ENCODE results near the gene G0S2. TPM values are rescaled to one million over a fixed set of nuclear protein-coding genes. Genes with fewer than 3 reads are reported as not detected.

G0S2 gene
- polyA plus RNA-seq, 3 donors = 176 to 1,583 (median 373) TPM

- H3K36me3 ChIP-seq (replicated peaks in 1 of 2; ENCODE audit: control insufficient read depth in 1 of 2, insufficient read depth in 2 of 2, low read length in 2 of 2) = no peaks in the 10 kb centered on the region
- TF ChIP-seq, protein P1, sequence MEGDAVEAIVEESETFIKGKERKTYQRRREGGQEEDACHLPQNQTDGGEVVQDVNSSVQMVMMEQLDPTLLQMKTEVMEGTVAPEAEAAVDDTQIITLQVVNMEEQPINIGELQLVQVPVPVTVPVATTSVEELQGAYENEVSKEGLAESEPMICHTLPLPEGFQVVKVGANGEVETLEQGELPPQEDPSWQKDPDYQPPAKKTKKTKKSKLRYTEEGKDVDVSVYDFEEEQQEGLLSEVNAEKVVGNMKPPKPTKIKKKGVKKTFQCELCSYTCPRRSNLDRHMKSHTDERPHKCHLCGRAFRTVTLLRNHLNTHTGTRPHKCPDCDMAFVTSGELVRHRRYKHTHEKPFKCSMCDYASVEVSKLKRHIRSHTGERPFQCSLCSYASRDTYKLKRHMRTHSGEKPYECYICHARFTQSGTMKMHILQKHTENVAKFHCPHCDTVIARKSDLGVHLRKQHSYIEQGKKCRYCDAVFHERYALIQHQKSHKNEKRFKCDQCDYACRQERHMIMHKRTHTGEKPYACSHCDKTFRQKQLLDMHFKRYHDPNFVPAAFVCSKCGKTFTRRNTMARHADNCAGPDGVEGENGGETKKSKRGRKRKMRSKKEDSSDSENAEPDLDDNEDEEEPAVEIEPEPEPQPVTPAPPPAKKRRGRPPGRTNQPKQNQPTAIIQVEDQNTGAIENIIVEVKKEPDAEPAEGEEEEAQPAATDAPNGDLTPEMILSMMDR (IDR thresholded peaks at IDR 0.05) = no peak
- no peak overlapping the region for H3K27ac ChIP-seq (ENCODE audit: low read depth in 1 of 2, low read length in 2 of 2)
- intact Hi-C loops (cut with micrococcal nuclease) = no loop called here
- Mint-ChIP-seq H3K27ac (no peak overlapping the region), H3K36me3 (peaks cover 0 to 2% of the 10 kb centered on the region in 2 donors), H3K4me3 (no peak overlapping the region), H3K4me1 (no peaks in the 10 kb centered on the region), H3K9me3 (no peaks in the 10 kb centered on the region), H3K27me3 (ENCODE audit: low read depth in 3 of 3) (peaks cover 0 to 2% (median 0%) of the 10 kb centered on the region in 3 donors)
- no peaks in the 10 kb centered on the region for H3K79me2 ChIP-seq (ENCODE audit: insufficient read depth, low read length)
- H3K9ac ChIP-seq (ENCODE audit: insufficient read depth, low read length, poor library complexity, severe bottlenecking) = no peak overlapping the region
- no peaks in the 10 kb centered on the region for H3K9me3 ChIP-seq (replicated peaks in 1 of 2; ENCODE audit: control insufficient read depth in 1 of 2, insufficient read depth in 1 of 2, low read length in 2 of 2)
- H3K4me3 ChIP-seq (replicated peaks in 1 of 3; ENCODE audit: low read depth in 2 of 3, low read length in 3 of 3) = no peak overlapping the region
- no CpG with 5 or more reads among the region's 1 CpG for WGBS (ENCODE audit: insufficient coverage)
- DNase-seq = no peak
- no peaks in the 10 kb centered on the region for H3K4me1 ChIP-seq (ENCODE audit: control insufficient read depth in 1 of 2, insufficient read depth in 2 of 2, low read length in 2 of 2)
- H2AFZ ChIP-seq (ENCODE audit: insufficient read depth, low read depth, low read length, poor library complexity, severe bottlenecking) = no peak overlapping the region
- H4K20me1 ChIP-seq (ENCODE audit: insufficient read depth, low read length) = no peaks in the 10 kb centered on the region
- H3K4me2 ChIP-seq (replicated peaks; ENCODE audit: extremely low read depth, low read length, poor library complexity, severe bottlenecking) = no peak overlapping the region
- no peaks in the 10 kb centered on the region for H3K27me3 ChIP-seq (ENCODE audit: control insufficient read depth in 2 of 2, insufficient read depth in 2 of 2, low read length in 2 of 2)
These were observed 46.1 kb downstream of the G0S2 start for GRCh38 chr1:209721323-209721722.

DNA sequence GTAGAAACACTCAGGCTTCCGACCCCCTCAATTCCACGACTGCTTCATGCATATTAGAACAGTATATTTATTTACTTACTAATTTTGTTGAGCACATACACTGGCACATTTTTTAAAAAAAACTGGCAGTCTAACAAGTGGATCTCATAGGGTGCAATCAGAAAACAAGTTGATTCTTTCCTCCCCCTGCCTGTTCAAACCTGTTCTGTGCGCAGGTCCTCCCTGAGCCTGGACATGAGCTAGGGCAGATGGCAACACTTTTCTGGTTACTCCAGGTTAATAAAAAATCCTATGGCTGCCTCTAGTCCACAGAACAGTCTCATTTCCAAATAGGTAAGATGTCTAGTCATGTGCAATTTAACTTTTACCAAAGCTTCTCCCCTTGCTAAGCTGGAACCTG is 48.1 kb downstream of the G0S2 start:
- Histone ChIP-seq H3K9me3 (replicated peaks in 1 of 2; ENCODE audit: control insufficient read depth in 1 of 2, insufficient read depth in 1 of 2, low read length in 2 of 2) (no peaks in the 10 kb centered on the region), H3K79me2 (ENCODE audit: insufficient read depth, low read length) (no peaks in the 10 kb centered on the region), H4K20me1 (ENCODE audit: insufficient read depth, low read length) (no peaks in the 10 kb centered on the region), H3K27ac (ENCODE audit: low read depth in 1 of 2, low read length in 2 of 2) (no peak overlapping the region), H3K4me3 (replicated peaks in 1 of 3; ENCODE audit: low read depth in 2 of 3, low read length in 3 of 3) (no peak overlapping the region), H3K4me1 (ENCODE audit: control insufficient read depth in 1 of 2, insufficient read depth in 2 of 2, low read length in 2 of 2) (no peaks in the 10 kb centered on the region), H3K36me3 (replicated peaks in 1 of 2; ENCODE audit: control insufficient read depth in 1 of 2, insufficient read depth in 2 of 2, low read length in 2 of 2) (no peaks in the 10 kb centered on the region), H3K27me3 (ENCODE audit: control insufficient read depth in 2 of 2, insufficient read depth in 2 of 2, low read length in 2 of 2) (no peaks in the 10 kb centered on the region), H3K9ac (ENCODE audit: insufficient read depth, low read length, poor library complexity, severe bottlenecking) (no peak overlapping the region), H2AFZ (ENCODE audit: insufficient read depth, low read depth, low read length, poor library complexity, severe bottlenecking) (no peak overlapping the region), H3K4me2 (replicated peaks; ENCODE audit: extremely low read depth, low read length, poor library complexity, severe bottlenecking) (no peak overlapping the region)
- TF ChIP-seq, protein P1 (IDR thresholded peaks at IDR 0.05) = no peak
- no peaks in the 10 kb centered on the region for H3K4me1 Mint-ChIP-seq
- no peak for DNase-seq
- WGBS (ENCODE audit: insufficient coverage) = 100% methylated on average over 1 of the region's 3 CpGs
- peaks cover 0 to 2% of the 10 kb centered on the region in 2 donors for H3K36me3 Mint-ChIP-seq
- peaks cover 0 to 2% (median 0%) of the 10 kb centered on the region in 3 donors for H3K27me3 Mint-ChIP-seq (ENCODE audit: low read depth in 3 of 3)
- intact Hi-C loops (cut with micrococcal nuclease) = no loop called here
- H3K27ac Mint-ChIP-seq = no peak overlapping the region
- H3K9me3 Mint-ChIP-seq = no peaks in the 10 kb centered on the region
- H3K4me3 Mint-ChIP-seq = no peak overlapping the region
